ENCODE data around the gene SHROOM3. TPM values are rescaled to one million over a fixed set of nuclear protein-coding genes. Genes with fewer than 3 reads are reported as not detected.

SHROOM3 gene
- total RNA-seq, 1 experiment from 2014 or later = 27.6 TPM

DNA sequence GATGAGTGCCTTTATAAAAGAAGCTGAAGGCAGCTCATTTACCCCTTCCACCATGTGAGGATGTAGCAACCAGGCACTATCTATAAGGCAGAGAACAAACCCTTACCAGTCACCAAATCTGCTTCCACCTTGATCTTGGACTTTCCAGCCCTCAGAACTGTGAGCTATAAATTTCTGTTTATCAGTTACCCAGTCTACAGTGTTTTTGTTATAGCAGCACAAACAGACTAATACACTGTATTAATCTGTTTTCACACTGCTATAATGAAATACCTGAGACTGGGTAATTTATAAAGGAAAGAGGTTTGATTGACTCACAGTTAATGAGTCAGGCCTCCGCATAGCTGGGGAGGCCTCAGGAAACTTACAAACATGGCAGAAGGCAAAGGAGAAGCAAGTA, 371.7 kb downstream of the SHROOM3 start:
- H3K79me2 ChIP-seq (ENCODE audit: insufficient read depth, low read length) = no peaks in the 10 kb centered on the region
- peaks cover 4 to 23% (median 13%) of the 10 kb centered on the region in 3 experiments for H3K36me3 Mint-ChIP-seq (ENCODE audit: insufficient read depth in 1 of 3, low read depth in 3 of 3)
- H3T11ph ChIP-seq (ENCODE audit: low read length) = no peak overlapping the region
- H3K79me1 ChIP-seq (ENCODE audit: insufficient read depth, low read depth, low read length, poor library complexity, severe bottlenecking) = no peaks in the 10 kb centered on the region
- no peak overlapping the region for H3K9ac ChIP-seq (ENCODE audit: extremely low read depth, insufficient read length, low read length)
- no peak overlapping the region for H3K56ac ChIP-seq (ENCODE audit: insufficient read length, low read depth, low read length)
- no peak overlapping the region for H3K4me2 ChIP-seq (ENCODE audit: insufficient read depth, insufficient read length, low read length)
- no peak overlapping the region for H3K23ac ChIP-seq (ENCODE audit: insufficient read length, low read depth, low read length)
- H2AK5ac ChIP-seq (ENCODE audit: insufficient read length, low read length) = no peak overlapping the region
- no peak for DNase-seq
- H2BK15ac ChIP-seq (ENCODE audit: low read depth, low read length) = no peak overlapping the region
- H3K4me1 ChIP-seq (ENCODE audit: insufficient read depth, low read length) = peaks cover 4% of the 10 kb centered on the region; the same call in 1 of the 2 replicates
- WGBS (ENCODE audit: extremely low coverage, insufficient read length, low lambda C conversion rate) = no CpG with 5 or more reads among the region's 1 CpG
- H2AFZ ChIP-seq (ENCODE audit: low read length) = no peak overlapping the region
- TF ChIP-seq, protein P1, sequence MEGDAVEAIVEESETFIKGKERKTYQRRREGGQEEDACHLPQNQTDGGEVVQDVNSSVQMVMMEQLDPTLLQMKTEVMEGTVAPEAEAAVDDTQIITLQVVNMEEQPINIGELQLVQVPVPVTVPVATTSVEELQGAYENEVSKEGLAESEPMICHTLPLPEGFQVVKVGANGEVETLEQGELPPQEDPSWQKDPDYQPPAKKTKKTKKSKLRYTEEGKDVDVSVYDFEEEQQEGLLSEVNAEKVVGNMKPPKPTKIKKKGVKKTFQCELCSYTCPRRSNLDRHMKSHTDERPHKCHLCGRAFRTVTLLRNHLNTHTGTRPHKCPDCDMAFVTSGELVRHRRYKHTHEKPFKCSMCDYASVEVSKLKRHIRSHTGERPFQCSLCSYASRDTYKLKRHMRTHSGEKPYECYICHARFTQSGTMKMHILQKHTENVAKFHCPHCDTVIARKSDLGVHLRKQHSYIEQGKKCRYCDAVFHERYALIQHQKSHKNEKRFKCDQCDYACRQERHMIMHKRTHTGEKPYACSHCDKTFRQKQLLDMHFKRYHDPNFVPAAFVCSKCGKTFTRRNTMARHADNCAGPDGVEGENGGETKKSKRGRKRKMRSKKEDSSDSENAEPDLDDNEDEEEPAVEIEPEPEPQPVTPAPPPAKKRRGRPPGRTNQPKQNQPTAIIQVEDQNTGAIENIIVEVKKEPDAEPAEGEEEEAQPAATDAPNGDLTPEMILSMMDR (conservative IDR thresholded peaks at IDR 0.05) = no peak
- H3K27me3 ChIP-seq (ENCODE audit: insufficient read depth, low read length) = no peaks in the 10 kb centered on the region
- peaks cover 25 to 28% of the 10 kb centered on the region in 2 experiments for H3K9me3 Mint-ChIP-seq
- H2BK12ac ChIP-seq (ENCODE audit: insufficient read length, low read depth, low read length) = no peak overlapping the region
- no peak overlapping the region for H3K27ac ChIP-seq (ENCODE audit: insufficient read length, low read depth, low read length)
- H2BK5ac ChIP-seq (ENCODE audit: insufficient read length, low read length) = no peak overlapping the region
- H4K8ac ChIP-seq (replicated peaks; ENCODE audit: insufficient read length, low read depth, low read length) = no peak overlapping the region
- H3K18ac ChIP-seq (ENCODE audit: insufficient read length, low read depth, low read length) = no peak overlapping the region
- H2BK120ac ChIP-seq (ENCODE audit: low read depth, low read length, poor library complexity, severe bottlenecking) = no peak overlapping the region
- peaks cover 6% of the 10 kb centered on the region for H3K23me2 ChIP-seq (ENCODE audit: insufficient read length, low read depth, low read length, poor library complexity, severe bottlenecking)
- H3K14ac ChIP-seq (ENCODE audit: insufficient read depth, low read length) = no peak overlapping the region
- no peak overlapping the region for H3K4me3 Mint-ChIP-seq
- peaks cover 24 to 30% of the 10 kb centered on the region in 2 experiments for H3K4me1 Mint-ChIP-seq
- H3K9me3 ChIP-seq (ENCODE audit: control insufficient read depth, low read depth, low read length) = no peaks in the 10 kb centered on the region
- H4K91ac ChIP-seq (ENCODE audit: insufficient read length, low read depth, low read length) = no peak overlapping the region
- no peak overlapping the region for H4K5ac ChIP-seq (ENCODE audit: insufficient read length, low read depth, low read length)
- no peak overlapping the region for H2BK20ac ChIP-seq (ENCODE audit: low read depth, low read length, poor library complexity, severe bottlenecking)
- no peaks in the 10 kb centered on the region for H4K20me1 ChIP-seq (ENCODE audit: control insufficient read depth, insufficient read depth, insufficient read length)
- no peak overlapping the region for H3K4ac ChIP-seq (ENCODE audit: low read depth, low read length)
- no peak overlapping the region for H3K27ac Mint-ChIP-seq
- peaks cover 17% of the 10 kb centered on the region for H3K27me3 Mint-ChIP-seq (ENCODE audit: low read depth)
